GM04503 (cell line): ENCODE results near the gene RIOK3.
"Not testable (repeated sequence)": the region's sequence is repeated elsewhere in the genome, so short reads cannot be mapped to it uniquely, and the experiment has no call there.

Experiments used
- DNase-seq: peaks from one replicate; pipeline ENCODE4 v3.0.0-alpha.2; 2012; ENCODE audit warnings: low read depth

The RIOK3 gene

DNA sequence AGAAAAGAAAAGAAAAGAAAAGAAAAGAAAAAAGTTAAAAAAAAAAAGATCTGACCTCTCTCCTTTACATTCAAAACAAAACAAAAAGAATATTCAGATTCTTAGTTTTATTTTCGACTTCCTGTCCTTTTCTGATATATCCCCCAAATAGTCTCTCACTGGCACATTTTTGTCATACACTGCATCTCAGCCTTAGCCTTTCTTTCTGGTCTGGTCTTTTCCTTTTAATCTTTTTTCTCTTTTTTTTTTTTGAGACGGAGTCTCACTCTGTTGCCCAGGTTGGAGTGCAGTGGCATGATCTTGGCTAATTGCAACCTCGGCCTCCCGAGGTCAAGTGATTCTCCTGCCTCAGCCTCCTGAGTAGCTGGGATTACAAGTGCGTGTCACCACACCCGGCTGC, 1.6 kb upstream of the RIOK3 start:
- DNase-seq: no peak

DNA sequence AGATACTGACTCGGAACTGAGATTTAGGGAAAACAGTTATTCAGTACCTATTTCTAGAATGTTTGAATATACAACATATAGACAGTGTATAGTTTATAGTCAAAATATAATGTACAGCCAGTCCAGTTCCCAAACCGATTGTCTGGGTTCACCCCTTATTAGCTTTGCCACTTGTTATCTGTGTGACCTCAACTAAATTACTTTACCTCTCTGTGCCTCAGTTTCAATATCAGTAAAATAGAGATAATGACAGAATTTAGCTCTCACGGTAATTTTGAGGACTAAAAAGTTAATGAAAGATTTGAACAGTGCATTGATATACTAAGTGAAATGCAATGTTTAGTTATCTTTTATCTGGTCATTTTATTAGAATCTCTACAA, 750 bp upstream of the RIOK3 start:
- DNase-seq: no peak

DNA sequence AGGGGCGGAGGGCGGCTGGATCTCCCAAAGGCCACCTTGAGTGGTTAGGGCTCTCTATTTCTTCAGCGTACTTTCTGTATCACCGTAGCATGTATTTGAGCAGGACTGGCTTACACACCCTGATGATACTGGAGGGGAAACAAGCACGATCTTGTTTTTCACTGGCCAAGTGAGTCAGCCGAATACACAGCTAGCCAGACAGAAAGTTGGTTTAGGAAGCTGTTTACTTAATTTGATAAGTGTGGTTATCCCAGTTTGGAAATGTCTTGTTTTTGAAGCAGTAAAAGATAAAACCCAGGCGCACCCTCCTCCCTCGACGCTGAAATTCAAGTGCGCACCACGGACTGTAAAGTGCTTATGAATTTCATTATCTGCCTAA, 582 bp downstream of the RIOK3 start:
- no peak for DNase-seq

DNA sequence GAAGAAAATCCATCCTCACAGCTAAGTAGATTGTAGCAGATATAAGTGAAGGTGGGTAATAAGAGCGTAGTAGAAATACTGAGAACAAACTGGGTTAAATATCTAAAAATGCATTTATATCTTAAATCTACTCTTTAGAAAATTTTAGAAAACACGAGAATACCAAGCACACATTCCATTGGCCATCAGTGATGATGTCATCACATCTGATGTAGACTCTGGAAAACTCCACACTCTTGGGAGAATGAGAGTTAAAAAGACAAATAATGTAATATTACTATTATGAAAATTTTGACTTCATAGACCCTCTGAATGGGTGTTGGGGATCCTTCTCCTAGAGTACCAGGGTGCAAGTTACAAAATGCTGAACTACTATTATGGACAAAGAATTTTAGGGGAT, 3.7 kb downstream of the RIOK3 start:
- no peak for DNase-seq

DNA sequence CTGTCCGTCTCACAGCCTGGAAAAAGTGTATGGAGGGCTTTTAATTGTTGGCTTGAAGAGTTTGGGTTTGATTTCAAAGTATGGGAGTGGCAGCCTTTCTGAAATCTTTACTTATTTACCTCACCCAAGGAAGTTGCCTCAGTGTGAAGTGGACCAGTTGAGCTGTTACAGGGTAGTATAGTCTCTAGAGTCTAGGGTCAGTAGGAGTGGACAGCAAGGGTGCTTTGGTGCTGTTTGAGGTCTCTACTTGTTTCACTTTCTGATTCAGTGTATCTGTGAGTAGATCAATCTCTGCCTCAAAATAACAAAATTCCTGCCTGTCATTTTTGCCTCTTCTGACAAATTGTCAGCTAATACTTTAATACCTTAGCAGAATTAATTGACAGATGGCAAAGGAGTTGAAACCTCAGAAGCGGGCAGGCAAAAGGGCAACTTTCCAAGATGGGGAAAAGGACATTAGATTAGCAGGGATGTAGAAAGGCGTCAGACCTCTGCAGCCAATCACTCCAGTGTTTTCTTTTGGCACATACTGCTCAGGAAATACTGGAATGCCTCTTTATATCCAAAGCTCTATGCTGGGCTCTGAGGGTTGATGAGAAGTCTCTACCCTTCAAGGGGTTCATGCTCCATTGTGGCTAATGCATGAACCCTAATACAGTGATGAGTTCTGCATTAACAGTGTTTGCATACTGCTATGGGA, 5.9 kb downstream of the RIOK3 start:
- no peak for DNase-seq

DNA sequence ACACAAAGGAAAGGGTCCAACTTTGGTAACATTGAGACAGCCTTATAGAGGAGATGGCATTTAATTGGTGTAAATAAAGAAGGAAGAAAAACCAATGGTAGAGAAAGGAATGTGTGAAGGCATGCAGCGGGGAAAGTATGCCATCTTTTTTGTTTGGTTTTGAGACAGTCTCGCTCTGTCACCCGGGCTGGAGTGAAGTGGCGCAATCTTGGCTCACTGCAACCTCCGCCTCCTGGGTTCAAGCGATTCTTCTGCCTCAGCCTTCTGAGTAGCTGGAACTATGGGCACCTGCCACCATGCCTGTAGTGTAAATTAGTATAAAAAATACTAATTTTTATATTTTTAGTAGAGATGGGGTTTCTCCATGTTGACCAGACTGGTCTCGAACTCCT, 6.4 kb downstream of the RIOK3 start:
- no peak for DNase-seq

DNA sequence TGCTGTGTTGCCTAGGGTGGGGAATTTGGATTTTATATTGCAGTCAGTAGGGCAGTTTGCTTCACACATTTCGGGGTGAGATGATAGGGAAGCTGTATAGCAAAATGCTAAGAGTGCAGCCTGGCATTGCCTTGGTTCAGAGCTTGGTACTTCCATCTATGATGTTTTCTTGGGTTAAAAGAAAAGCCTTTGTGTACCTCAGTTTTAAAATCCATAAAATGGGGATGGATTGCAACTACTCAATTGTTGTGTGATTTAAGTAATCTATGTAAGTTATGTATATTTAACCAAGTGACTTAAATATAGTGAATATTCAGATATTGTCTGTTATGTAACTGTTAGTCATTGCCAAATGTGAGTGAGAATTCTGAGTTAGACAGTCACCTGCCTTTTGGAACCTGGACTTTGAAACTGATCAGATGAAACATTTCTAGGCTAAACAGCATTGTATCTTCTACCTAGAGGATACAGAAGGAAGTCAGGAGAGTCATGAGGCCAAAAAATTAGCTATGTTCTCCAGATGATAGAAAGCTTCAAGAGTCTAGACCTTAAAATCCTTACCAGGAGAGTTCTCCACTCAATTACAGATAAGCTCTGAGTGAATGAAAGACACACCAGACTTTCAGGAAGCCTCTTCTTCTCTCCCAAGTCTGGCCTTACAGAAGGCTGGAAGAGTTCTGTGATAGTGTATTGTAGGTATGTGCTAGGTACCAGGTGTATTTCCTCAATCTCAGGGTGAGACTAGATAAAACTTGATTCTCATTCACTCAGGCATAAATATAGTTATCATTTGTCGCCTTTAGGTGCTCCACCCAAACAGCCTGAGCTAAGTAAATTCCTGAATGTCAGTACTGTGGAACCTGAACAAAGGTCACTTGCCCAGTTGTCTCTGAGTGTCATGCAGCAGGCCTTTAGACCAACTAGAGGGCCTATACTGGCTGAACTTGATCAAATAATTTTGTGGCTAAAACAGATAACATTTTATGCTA, 7.5 kb downstream of the RIOK3 start:
- DNase-seq: no peak

DNA sequence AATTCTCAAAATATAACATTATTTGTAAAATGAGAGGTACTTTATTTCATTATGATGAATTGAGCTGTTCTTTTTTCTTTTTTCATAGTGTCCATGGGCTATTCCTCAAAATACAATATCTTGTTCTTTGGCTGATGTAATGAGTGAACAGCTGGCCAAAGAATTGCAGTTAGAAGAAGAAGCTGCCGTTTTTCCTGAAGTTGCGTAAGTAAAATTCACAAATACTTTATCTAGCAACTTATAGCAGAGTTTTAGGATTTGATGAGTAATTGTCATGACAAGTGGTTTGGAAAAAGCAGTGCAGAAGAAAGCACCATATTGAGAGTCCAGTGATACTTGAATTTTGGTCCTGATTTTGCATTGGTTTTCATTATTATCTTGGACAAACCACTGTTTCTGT, 9.8 kb downstream of the RIOK3 start:
- no peak for DNase-seq

DNA sequence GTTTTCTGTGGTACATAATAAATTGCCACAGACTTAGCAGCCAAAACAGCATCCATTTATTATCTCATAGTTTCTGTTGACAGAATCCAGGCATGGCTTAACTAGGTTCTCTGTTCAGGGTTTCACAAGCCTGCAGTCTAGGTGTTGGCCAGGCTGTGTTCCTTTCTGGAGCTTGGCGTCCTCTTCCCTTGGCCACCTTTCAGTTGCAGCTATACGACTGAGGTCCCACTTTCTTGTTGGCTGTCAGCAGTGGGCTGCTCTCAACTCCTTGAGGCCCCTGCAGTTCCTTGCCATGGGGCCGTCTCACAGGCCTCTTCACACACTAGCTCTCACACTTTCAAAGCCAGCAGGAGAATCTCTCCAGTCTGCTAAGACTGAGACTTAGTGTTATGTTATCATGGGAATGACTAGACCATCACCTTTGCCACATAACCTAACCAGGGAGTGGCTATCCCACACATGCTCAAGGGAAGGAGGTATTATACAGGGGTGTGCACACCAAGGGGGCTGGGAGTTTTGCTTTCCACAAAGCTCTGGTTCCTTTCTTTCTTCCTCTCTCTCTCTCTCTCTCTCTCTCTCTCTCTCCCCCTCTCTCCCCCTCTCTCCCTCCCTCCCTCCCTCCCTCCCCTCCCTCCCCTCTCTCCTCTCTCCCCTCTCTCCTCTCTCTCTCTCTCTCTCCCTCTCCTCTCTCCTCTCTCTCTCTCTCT, 15.8 kb downstream of the RIOK3 start:
- DNase-seq: no peak

DNA sequence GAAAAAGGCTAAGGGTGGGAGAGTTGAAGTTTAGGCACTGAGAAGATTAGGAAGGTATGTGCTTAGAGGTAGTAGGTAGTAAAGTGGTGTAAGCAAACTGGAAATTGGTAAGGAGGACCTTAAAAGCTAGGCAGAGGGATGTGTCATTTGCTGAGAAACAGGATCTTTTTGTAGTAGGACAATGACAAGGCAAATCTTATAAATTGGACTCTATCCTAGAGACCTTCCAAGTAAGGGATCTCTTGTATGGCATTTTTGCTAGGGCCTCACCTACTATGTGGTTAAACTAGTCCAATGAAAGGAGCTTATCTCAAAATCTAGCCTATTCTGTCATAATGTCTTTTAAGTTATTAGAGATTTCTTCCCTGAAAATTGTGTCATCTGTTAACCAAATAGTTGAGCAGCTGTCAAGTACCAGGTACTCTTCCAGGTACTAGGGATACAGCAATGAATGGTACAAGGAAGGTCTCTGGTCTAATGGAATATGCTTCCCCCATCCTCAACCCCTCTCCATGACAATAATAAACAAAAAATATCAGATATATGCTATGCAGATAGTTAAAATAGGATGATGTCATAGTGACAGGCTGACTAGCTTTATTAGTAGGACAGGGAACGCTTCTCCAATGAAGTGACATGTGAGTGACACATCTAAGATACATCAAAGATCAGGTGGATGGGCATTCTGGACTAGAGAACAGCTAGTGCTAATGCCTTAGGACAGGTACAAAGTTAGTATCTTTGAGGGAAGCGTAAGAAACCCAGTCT, 17.7 kb downstream of the RIOK3 start:
- DNase-seq: no peak

DNA sequence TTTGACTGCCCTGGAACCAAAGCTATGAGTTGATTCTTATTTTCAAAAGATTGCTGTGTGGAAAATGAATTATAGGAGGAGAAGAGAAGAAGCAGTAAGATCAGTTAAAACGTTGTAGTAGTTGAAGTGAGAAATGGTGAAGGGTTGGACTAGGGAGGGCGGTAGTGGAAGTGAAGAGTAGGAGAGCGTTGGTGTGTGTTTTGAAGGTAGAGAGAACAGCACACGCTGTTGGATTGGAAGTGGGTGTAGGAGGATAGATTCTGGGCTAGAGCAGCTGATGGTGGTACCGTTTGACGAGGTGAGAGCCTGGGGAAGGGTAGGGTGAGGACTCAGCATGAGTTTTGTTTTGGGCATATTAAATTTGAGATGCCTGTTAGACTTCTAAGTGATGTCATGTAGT, 18.4 kb downstream of the RIOK3 start:
- no peak for DNase-seq

DNA sequence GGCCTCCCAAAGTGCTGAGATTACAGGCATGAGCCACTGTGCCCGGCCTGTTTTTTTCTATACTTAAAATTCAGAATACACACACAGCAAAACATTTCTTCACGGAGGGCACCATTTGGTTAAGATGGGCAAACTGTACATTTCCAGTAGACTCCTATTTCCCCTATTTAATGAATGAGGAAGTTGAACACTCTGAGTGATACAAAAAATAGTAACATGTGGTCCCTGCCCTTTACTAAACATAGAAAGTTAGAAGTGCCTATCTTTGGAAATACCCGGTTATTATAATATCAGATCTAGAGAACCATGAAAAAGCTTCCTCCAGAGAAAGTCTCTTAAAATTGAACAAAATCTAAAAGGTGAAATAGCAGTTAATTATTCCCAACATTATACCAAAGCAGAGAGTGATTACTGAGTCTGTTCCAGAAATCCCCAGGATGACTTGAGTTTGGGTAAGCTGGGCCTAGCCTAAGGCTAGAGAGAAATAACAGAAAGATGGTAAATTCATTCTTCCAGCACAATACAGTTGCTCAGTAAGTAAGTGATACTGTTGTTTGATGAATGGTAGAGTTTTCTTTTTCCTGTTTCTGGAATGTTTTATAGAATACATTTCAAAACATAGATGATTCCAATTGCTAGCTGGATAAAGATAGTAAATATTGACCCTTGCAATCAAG, 26.9 kb downstream of the RIOK3 start:
- no peak for DNase-seq

DNA sequence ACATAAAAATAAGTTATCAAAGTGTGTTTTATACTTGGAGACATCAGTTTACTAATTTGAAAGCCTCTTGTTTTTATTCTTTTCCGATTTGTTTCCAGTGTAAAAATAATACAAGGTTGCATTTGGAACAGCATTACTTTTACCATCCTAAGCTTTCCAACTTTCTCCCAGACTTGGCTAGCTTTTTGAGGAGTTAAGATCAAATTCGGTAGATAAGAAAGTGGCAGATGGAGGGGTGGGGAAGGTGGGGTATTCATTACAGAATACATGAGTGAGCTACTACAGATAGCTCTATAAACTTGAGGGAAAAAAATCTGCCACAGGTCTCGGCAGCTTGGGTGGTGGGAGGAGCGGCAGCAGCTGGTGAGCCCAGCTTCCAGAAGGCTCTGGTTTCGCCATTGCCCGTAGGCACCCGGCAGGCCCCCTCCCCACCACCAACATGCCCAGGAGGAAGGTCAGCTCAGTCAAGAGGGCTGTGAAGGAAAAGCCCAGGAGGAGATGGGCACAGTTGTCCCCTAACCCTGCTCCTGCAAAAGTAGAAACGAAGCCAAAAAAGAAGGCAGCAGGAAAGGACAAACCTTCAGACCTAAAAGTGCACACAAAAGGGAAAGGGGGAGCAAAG, 31.6 kb downstream of the RIOK3 start:
- no peak for DNase-seq

DNA sequence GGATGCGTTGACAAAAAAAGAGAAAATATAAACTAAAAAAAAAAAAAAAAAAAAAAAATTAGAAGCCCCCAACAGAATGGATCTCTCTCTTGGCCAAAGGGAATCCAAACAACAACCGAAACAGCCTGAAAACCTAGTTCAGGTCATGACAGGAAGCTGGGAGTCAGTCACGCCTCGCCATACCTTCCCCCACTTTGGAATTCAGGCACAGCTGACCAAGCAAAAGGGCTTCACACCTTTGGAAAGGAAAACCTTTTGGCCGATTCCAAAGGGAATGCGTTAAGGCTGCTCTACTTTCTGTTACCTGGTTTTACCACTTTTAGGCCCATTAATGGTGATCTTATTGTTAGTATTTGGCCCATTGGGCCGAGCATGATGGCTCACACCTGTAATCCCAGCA, 32.3 kb downstream of the RIOK3 start:
- no peak for DNase-seq

DNA sequence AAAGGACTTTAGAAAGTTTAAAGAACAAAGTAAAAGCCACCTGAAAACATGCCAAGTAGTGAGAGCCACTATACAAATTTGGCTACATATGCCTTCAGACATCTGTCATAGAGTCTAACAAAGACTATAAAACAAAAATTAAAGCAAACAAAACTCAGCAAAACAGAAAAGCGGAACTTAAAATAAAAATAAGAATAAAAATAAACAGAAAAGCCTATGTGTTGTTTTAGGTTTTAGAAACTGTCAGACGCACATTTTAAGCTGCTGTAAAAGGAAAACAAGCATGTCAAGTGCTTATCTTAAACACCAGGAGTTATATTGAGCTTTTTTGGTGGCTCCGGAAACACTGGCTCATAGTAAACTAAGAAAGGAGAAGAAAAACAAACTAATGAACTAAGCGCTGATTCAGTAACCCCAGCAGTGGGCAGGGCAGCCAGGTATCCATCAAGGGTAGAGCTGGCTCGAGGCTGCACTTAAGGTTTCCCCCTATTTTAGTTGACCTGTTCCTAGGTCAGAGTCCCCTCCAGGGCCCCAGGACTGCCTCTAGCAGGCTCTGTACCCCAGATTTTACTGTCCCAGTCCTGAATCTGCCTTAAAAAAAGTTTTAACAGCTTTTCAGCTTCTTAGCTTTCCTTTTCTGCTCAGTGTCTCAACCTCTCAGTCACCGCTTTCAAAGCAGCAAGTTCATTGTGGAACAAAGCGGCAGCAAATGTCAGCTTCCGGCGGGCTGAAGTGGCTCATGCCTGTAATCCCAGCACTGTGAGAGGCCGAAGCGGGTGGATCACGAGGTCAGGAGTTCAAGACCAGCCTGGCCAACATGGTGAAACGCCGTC, 34.9 kb downstream of the RIOK3 start:
- DNase-seq: no peak

DNA sequence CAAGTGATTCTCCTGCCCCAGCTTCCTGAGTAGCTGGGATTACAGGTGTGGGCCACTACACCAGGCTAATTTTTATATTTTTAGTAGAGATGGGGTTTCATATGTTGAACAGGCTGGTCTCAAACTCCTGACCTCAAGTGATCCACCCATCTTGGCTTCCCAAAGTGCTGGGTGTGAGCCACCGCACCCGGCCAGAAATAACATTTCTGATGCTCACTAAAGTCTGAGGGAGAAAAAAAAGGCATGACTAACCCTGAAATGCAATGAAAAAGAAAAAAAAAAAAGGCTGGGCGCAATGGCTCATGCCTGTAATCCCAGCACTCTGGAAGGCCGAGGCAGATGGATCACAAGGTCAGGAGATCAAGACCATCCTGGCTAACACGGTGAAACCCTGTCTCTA, 36.5 kb downstream of the RIOK3 start:
- DNase-seq: not testable (repeated sequence)

DNA sequence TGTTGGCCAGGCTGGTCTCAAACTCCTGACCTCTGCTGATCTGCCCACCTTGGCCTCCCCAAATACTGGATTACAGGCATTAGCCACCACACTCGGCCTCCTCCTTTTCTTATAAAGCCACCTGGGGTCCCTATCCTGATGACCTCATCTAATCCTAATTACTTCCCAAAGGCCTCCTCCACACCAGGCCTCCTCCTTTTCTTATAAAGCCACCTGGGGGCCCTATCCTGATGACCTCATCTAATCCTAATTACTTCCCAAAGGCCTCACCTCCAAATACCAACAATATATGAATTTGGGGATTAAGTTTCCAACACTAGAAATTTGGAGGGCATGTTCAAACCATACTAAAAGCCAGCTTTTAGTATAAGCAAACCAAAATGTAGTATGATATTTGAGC, 40.6 kb downstream of the RIOK3 start:
- DNase-seq: no peak

DNA sequence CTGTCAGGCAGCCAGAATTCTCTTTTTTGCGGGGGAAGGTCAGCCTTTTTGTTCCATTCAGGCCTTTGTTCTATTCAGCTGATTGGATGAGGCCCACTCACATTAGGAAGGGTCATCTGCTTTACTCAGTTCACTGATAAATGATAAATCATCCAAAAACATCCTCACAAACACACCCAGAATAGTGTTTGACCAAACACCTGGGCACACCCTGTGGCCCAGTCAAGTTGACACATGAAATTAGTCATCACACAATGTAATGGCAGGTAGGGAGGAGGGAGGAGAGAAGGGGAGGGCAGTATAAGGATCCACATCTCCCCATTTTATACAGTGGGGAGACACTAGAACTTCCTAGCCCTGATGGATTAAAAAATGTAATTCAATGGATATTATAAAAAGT, 41.9 kb downstream of the RIOK3 start:
- no peak for DNase-seq

DNA sequence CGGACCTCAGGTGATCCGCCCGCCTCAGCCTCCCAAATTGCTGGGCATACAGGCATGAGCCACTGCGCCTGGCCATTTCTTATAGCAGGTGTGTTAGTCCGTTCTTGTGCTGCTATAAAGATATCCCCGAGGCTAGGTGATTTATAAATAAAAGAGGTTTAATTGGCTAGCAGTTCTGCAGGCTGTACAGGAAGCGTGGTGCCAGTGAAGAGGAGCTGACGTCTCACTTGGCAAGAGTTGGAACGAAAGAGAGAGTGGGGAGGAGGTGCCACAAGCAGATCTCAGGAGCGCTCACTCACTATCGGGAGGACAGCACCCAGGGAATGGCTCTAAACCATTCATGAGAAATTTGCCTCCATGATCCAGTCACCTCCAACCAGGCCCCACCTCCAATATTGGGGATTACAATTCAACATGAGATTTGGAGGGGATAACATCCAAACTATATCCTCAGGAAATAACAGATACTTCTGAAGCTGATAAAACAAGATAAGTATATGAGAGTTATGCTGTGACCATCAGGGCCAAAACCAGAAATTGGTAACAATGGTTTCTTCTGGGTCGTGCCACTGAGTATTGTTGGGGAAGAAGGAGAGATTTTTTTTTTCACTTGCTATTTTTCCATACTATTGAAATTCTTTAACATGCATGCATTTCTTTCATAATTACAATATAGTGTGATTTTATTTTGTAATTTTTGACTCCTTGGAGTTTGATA, 42.8 kb downstream of the RIOK3 start:
- no peak for DNase-seq

DNA sequence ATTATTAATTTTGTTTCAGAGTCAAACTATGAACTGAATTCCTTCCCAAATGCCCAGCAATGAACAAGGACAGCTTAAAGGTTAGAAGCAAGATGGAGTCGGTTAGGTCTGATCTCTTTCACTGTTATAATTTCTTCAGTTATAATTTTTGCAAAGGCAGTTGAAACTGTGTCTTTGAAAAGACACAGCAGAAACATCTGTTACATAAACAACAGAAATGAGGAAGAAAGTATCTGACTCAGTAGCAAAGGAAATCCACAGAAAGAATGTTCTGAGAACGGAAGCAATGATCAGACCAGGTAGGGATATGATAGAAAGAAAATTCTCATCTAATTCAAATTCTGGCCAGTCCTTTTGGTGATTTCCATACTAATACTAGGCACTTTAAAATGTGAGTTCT, 45.0 kb downstream of the RIOK3 start:
- no peak for DNase-seq
